Muscle layer of duodenum (tissue), 2 donors: ENCODE data around the gene TMEM14C.
"Not testable (repeated sequence)": the region's sequence is repeated elsewhere in the genome, so short reads cannot be mapped to it uniquely, and the experiment has no call there.

ENCODE experiments used
- H3K27ac ChIP-seq: one replicate; pipeline ENCODE4 v1.7.0; 2013; ENCODE audit warnings: mild to moderate bottlenecking, low read length
- H3K27me3 ChIP-seq: one replicate; pipeline ENCODE4 v1.7.0; 2013; ENCODE audit warnings: low read depth, mild to moderate bottlenecking, control low read depth, low read length
- H3K36me3 ChIP-seq, 2 donors: one replicate each; pipeline ENCODE4 v1.7.0; 2013; ENCODE audit warnings: low read length in 2 of 2, control low read depth in 1 of 2, mild to moderate bottlenecking in 1 of 2; ENCODE audit not compliant: insufficient read depth in 2 of 2, control insufficient read depth in 1 of 2
- H3K4me1 ChIP-seq, 2 donors: one replicate each; pipeline ENCODE4 v1.7.0; 2013; ENCODE audit warnings: low read length in 2 of 2, mild to moderate bottlenecking in 2 of 2, control low read depth in 1 of 2, moderate library complexity in 1 of 2; ENCODE audit not compliant: insufficient read depth in 2 of 2, control insufficient read depth in 1 of 2
- H3K4me3 ChIP-seq, 2 donors: one replicate each; pipeline ENCODE4 v1.7.0; 2013; ENCODE audit warnings: low read length in 2 of 2, low read depth in 1 of 2, mild to moderate bottlenecking in 1 of 2
- H3K9me3 ChIP-seq, 2 donors: one replicate each; pipeline ENCODE4 v1.7.0; 2013; ENCODE audit warnings: low read length in 2 of 2, control low read depth in 1 of 2, mild to moderate bottlenecking in 1 of 2; ENCODE audit not compliant: control insufficient read depth in 1 of 2
- donor health status: healthy.

The TMEM14C gene

DNA sequence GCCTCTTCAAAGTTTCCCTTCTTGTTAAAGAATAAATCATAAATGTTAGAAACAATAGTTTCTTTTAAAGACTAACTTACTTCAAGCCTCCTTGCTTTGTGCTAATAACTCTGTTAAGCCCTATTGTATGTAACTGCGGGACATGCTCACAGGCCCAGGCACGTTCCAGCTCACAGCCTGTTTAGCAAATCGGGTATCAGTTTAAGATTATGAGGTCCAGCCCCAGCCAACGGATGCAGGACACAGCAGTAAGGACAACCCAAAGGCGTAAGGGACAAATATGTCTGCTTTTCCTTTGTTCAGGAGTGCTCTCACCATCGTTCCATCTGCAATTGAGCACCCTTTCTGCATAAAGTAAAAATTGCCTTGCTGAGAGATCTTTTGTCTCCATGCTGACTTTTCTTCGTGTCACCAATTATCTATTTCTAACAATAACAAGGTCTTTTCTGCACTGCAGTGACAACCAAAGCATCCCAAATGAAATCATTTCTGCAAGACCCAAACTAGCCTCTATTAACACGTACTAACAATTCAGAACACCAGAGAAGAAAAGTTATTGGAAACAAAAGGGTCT lies 29.8 kb upstream of the TMEM14C start:
- H3K4me1 ChIP-seq, result peaks cover 13 to 21% of the 10 kb centered on the region in 2 donors
- H3K36me3 ChIP-seq, result peaks cover 3 to 5% of the 10 kb centered on the region in 2 donors
- no peaks in the 10 kb centered on the region for H3K27me3 ChIP-seq
- peak overlapping the region; percentile 6 for H3K27ac ChIP-seq
- peak overlapping the region; percentile 82 to 98 for H3K4me3 ChIP-seq
- H3K9me3 ChIP-seq, result no peaks in the 10 kb centered on the region

DNA sequence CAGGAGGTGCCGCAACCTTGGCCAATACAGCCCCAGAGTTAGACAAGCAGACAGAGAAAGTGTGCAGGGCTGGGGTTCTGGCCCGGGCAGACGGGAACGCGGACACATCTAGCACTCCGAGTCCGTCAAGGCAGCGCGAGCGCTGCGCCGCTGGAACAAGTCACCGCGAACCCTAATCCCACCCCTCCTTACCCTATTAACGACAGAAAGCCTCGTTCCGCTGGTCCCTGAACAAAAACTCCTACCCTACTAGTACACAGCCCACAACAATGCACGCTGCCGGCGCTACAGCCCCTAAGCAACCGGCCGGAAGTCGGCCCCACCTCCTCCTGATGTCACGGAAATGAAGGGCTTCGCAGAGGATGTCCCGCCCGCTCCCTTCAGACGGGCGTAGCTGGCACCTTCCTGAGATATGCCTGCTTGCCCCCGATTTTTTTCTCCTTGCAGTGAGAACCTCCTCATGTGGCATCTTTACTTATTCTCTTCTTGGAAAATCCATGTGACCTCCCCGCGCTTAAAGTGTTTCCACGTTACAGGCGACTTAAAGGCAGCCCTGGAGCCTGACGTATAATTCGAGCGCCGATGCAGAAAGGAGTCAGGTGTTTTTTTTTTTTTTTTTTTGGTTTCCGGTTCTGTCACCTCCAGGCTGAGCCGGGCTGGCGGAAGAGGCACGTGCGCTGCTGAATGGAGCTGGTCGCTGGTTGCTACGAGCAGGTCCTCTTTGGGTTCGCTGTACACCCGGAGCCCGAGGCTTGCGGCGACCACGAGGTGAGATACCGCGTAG lies 28.4 kb upstream of the TMEM14C start, which contains the start of the genes C6orf52 and PAK1IP1:
TSS of gene C6orf52 (minus strand) at position 315 of the 784 bp plus-strand sequence. CDS start 7,066 bp downstream, outside the sequence.
TSS of gene PAK1IP1 (plus strand) at position 671 of the 784 bp plus-strand sequence. CDS start at position 685, 14 bp downstream.
- H3K9me3 ChIP-seq, result no peaks in the 10 kb centered on the region
- peak within 1 kb of the TSS; percentile 82 to 98 for H3K4me3 ChIP-seq
- peaks cover 15 to 20% of the 10 kb centered on the region in 2 donors for H3K36me3 ChIP-seq
- peaks cover 13 to 21% of the 10 kb centered on the region in 2 donors for H3K4me1 ChIP-seq
- H3K27ac ChIP-seq, result peak within 1 kb of the TSS; percentile 98
- H3K27me3 ChIP-seq, result no peaks in the 10 kb centered on the region

DNA sequence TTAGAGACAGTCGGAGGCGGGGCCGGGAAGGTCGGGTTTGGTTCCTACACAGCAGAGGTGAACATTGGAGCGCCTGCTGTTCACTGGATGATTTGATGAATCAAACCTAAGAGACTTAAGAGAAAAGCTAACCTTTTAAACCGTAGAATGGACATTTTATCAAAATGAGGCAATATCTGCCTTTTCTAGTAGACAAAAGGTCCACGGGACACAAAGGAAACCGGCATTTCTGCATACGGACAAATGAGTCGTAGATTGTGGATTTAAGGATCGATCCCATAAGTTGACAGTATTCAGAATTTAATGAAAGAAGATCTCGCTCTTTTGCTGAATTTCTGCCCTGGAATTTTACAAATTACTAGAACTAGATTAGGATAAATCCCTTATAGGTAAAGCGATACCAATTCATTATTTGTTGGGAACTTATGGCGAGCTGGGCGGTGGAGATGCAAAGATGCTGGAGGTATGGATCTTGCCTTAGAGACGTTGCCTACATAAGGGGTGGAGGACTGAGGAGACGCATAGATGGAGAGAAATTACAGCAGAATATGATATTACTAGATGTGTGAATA lies 27.7 kb upstream of the TMEM14C start:
- Histone ChIP-seq H3K4me3 (peak overlapping the region; percentile 82 to 98), H3K27me3 (no peaks in the 10 kb centered on the region), H3K27ac (peak overlapping the region; percentile 98), H3K9me3 (no peaks in the 10 kb centered on the region), H3K4me1 (peaks cover 13 to 21% of the 10 kb centered on the region in 2 donors), H3K36me3 (peaks cover 15 to 23% of the 10 kb centered on the region in 2 donors)

DNA sequence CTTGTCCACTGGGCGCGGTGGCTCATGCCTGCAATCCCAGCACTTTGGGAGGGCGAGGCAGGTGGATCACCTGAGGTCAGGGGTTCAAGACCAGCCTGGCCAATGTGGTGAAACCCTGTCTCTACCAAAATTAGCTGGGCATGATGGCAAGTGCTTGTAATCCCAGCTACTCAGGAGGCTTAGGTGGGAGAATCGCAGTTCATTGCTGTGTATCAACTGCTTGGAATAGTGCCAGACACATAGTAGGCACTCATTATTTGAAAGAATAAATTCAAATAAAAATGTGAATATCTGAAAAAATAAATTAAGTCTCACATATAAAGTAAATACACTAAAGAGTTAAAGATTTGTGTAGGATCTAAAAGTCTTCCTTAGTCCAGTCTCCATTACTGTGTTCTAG lies 26.2 kb upstream of the TMEM14C start:
- H3K4me1 ChIP-seq, result peaks cover 13 to 21% of the 10 kb centered on the region in 2 donors
- no peaks in the 10 kb centered on the region for H3K27me3 ChIP-seq
- no peaks in the 10 kb centered on the region for H3K9me3 ChIP-seq
- H3K4me3 ChIP-seq, result peak overlapping the region in 1 of 2 donors; percentile 98
- H3K27ac ChIP-seq, result no peak overlapping the region
- H3K36me3 ChIP-seq, result peaks cover 15 to 30% of the 10 kb centered on the region in 2 donors

DNA sequence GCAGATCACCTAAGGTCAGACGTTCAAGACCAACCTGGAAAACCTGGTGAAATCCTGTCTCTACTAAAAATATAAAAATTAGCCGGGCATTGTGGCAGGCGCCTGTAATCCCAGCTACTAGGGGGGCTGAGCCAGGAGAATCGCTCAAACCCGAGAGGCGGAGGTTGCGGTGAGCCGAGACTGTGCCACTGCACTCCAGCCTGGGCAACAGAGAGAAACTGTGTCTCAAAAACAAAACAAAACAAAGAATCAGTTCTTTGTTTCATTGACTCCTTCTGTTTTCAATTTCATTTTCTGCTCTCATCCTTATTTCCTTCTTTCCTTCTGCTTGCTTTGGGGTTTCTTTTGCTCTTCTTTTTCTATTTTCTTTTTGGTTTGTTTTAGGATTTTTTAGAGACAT lies 8.9 kb upstream of the TMEM14C start:
- H3K36me3 ChIP-seq, result peaks cover 3 to 9% of the 10 kb centered on the region in 2 donors
- no peak overlapping the region for H3K27ac ChIP-seq
- no peaks in the 10 kb centered on the region for H3K4me1 ChIP-seq
- no peaks in the 10 kb centered on the region for H3K9me3 ChIP-seq
- H3K27me3 ChIP-seq, result no peaks in the 10 kb centered on the region
- no peak overlapping the region for H3K4me3 ChIP-seq

DNA sequence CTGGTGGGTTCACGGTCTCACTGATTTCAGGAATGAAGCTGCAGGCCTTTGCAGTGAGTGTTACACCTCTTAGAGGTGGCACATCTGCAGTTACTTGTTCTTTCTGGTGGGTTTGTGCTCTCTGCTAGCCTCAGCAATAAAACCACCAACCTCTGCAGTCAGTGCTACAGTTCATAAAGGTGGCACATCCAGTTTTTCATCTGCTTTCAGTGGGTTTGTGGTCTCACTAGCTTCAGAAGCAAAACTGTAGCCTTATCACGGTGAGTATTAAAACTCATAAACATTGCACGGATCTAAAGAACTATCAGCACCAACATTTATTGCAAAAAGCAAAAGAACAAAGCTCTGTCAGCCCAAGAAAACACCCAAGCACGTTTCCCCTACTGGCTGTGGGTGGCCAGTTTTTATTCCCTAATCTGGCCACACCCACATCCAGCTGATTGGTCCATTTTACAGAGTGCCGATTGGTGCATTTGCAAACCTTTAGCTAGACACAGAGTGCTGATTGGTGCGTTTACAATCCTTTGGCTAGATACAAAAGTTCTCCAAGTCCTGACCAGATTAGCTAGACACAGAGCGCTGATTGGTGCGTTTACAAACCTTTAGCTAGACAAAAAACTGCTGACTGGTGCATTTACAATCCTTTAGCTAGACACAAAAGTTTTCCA lies 3.4 kb upstream of the TMEM14C start:
- Histone ChIP-seq H3K9me3 (no peaks in the 10 kb centered on the region), H3K4me3 (peak overlapping the region; percentile 46 to 83), H3K27ac (peak overlapping the region; percentile 51), H3K4me1 (peaks cover 0 to 26% of the 10 kb centered on the region in 2 donors), H3K27me3 (no peaks in the 10 kb centered on the region), H3K36me3 (peaks cover 0 to 3% of the 10 kb centered on the region in 2 donors)

DNA sequence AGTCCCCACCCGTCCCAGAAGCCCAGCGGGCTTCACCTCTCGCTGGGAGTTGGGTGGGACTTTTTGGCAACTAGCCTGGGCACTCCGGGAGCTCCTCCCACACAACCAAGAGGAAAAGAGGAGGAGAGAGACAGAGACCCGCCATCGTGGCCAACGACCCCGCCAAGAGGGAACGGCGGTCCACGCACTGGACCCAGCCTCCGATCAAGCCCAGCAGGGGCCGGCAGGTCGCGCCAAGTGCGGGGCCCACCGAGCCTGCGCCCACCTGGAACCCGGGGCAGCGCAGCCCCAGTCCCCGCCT lies 3.0 kb upstream of the TMEM14C start:
- Histone ChIP-seq H3K4me1 (peaks cover 0 to 30% of the 10 kb centered on the region in 2 donors), H3K27ac (peak overlapping the region; percentile 51), H3K4me3 (peak overlapping the region; percentile 46 to 83), H3K36me3 (peaks cover 0 to 3% of the 10 kb centered on the region in 2 donors), H3K27me3 (no peaks in the 10 kb centered on the region), H3K9me3 (no peaks in the 10 kb centered on the region)

DNA sequence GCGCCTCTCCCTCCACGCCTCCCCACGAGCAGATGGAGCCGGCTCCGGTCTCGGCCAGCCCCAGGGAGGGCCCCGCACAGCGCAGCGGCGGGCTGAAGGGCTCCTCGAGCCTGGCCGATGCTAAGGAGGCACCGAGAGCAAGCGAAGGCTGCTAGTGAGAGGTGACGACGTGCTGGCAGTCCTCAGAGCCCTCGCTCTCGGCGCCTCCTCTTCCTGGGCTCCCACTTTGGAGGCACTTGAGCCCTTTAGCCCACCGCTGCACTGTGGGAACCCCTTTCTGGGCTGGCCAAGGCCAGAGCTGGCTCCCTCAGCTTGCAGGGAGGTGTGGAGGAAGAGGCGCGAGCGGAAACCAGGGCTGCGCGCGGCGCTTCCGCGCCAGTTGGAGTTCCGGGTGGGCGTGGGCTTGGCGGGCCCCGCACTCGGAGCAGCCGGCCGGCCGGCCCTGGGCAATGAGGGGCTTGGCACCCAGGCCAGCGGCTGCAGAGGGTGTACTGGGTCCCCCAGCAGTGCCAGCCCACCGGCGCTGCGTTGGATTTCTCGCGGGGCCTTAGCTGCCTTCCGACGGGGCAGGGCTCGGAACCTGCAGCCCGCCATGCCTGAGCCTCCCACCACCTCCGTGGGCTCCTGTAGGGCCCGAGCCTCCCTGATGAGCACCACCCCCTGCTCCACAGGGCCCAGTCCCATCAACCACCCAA lies 2.5 kb upstream of the TMEM14C start:
- H3K27ac ChIP-seq, result peak overlapping the region; percentile 51
- H3K27me3 ChIP-seq, result no peaks in the 10 kb centered on the region

DNA sequence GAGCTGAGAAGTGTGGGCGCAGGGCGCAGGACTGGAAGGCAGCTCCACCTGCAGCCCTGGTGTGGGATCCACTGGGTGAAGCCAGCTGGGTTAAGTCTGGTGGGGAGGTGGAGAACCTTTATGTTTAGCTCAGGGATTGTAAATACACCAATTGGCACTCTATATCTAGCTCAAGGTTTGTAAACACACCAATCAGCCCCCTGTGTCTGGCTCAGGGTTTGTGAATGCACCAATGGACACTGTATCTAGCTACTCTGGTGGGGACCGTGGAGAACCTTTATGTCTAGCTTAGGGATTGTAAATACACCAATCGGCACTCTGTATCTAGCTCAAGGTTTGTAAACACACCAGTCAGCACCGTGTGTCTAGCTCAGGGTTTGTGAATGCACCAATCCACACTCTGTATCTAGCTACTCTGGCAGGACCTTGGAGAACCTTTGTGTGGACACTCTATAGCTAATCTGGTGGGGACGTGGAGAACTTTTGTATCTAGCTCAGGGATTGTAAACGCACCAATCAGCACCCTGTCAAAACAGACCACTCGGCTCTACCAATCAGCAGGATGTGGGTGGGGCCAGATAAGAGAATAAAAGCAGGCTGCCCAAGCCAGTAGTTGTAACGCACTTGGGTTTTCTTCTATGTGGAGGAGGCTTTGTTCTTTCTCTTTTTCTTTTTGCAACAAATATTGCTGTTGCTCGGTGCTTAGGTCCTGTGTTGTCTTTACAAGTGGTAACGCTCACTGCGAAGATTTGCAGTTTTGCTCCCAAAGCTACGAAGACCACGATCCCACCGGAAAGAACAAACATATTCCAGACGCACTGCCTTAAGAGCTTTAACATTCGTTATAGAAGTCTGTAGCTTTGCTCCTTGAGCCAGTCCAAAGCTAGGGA lies 1.7 kb upstream of the TMEM14C start:
- not testable (repeated sequence) for H3K27ac ChIP-seq, H3K9me3 ChIP-seq, H3K36me3 ChIP-seq, H3K27me3 ChIP-seq
- peak overlapping the region; percentile 46 to 83 for H3K4me3 ChIP-seq
- H3K4me1 ChIP-seq, result peaks cover 0 to 34% of the 10 kb centered on the region in 2 donors

More for the DNA sequence above, 2.5 kb upstream of the TMEM14C start:
- Histone ChIP-seq H3K36me3 (peaks cover 0 to 3% of the 10 kb centered on the region in 2 donors), H3K4me1 (peaks cover 0 to 34% of the 10 kb centered on the region in 2 donors), H3K9me3 (no peaks in the 10 kb centered on the region), H3K4me3 (peak overlapping the region; percentile 46 to 83)
